ENCODE measurements around the gene ESRP2.

ESRP2 gene

DNA sequence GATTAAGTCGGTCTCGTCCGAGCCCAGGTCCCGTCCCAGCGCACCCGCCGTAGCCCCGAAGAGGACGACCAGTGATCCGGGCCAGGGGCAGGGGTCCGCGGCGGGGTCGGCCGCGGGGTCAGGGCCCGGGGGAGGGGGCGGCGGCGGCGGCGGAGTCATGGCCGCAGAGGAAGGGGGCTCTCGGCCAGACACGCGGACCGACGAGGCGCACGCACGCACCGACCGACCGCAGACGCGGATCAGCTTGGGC, at the start of gene ESRP2:
Gene ESRP2 (minus strand): TSS at position 241 of the 250 bp plus-strand sequence. CDS start 82 bp downstream, at position 159.
- no peak for DNase-seq

DNA sequence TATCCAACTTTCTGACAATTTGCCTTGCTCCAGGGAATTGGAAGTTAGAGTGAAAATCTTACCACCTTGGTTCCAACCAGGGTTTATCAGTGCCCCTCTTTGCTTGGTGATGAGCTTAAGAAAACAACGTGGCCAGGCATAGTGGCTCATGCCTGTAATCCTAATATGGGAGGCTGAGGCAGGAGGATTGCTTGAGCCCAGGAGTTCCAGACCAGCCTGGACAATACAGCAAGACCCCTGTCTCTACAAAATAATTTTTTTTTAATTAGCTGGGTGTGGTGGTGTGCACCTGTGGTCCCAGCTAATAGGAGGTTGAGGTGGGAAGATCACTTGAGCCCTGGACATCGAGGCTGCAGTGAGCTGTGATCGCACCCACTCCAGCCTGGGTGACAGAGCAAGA, 49.8 kb upstream of the ESRP2 start:
- no peak for DNase-seq

DNA sequence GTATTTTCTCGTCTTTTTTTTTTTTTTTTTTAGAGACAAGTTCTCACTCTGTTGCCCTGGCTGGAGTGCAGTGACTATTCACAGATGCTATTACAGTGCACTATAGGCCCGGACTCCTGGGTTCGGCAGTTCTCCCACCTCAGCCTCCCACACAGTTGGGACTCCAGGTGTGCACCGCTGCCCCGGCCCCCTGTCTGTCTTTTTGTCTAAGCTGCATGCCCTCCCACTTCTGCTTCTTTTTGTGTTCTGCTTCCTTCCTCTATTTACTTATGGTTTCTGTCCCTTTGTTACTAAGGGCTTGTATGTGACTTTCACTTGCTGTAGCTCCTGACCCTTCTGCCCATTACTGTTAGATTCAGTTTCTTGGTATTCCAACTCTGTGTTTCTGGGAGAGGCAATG, 48.9 kb upstream of the ESRP2 start:
- no peak for DNase-seq

DNA sequence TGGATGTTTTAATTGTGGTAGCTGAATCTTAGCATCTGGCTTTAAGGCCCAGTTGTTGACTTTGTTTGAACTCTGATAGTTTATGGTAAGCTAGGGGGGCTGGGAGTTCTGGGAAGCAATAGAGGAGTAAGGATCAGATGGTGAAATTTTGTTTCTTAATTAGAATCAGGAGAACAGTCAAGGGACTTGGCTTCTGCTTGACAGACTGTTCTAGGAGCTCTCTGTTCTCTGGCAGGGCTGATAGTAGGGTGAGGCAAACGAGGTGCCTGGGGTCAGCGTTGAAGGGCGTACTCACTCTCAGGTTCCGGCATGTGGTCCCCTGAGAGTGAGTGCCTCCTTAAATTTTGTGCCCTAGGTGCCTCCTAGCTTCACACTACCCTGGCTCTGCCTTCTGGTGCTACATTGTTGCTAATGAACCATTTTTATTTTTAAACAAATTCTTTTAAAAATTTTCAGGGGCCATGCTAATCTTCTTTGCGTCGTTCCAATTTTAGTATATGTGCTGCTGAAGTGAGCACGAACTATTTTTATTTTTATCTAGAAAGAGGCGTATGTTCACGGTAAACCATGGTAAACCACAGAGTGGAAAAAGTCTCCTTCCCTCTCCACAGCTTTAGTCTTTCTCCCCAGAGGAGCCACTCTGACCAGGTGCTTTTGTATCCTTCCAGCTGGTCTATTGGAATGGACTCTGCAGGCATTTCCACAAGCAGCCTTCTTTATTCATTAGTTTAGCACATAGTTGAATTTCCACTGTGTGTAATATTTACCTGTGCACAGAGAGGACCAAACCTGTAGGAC, 48.1 kb upstream of the ESRP2 start:
- no peak for DNase-seq

DNA sequence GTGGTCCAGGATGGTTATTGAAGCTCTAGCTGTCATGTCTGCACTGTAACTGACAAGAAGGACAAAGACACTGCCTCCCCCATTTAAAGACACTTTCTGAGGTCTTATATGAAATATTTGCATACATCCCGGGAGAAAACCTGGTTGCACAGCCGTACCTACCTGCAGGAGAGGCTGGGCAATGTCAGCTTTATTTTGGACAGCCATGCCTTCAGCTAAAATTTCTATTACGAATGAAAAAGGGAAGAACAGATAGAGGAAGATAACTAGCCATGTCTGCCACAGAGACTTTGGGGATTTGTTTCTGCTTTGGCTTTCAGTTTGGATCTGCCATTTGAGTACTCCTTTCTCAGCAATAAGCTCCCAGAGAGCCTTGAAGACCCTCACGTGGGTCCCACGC, 47.4 kb upstream of the ESRP2 start:
- DNase-seq, result no peak

DNA sequence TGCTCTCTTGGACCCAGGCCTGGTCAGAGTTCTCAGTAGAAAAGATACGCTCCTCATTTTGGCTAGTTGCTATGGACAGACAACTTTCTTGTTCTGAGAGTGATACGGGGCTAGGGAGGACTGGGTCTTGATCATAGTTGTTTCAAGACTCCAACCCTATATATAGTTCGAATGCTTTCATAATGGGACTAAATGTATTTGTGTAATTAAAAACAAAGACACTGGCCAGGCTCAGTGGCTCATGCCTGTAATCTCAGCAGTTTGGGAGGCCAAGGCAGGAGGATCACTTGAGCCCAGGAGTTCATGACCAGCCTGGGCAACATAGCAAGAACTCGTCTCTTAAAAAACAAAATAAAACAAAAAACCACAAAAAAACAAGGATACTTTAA, 46.1 kb upstream of the ESRP2 start:
- no peak for DNase-seq

DNA sequence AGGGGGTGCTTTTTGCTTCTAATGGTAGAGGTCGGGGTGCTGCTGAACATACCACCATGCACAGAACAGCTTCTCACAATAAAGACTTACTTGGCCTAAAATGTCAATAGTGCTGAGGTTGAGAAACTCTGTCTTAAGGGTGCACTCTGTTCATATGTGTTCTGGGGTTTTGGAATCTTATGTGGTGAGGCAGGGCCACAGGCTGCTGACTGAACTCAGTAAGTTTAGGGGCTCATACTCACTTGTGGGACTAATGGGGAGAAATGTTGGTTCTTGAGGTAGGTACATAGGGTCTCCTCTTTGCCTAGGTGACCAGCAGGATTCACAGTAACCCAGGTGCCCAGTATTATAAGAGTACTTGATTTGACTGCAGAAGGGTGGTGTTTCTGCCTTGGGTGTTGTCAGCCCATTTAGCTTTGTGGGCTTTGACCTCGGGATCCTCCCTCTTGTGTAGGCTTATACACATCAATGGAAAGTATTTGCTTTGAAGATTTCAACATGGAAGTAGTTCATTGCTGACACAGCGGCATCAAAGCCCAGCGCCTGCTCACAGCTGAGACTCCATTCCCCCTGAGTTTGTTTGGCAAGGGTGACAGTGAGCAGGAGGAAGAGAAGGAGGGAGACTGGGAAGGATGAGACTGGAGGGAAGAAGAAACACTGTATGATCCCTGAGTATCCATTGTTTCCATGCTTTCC, 45.6 kb upstream of the ESRP2 start:
- no peak for DNase-seq

DNA sequence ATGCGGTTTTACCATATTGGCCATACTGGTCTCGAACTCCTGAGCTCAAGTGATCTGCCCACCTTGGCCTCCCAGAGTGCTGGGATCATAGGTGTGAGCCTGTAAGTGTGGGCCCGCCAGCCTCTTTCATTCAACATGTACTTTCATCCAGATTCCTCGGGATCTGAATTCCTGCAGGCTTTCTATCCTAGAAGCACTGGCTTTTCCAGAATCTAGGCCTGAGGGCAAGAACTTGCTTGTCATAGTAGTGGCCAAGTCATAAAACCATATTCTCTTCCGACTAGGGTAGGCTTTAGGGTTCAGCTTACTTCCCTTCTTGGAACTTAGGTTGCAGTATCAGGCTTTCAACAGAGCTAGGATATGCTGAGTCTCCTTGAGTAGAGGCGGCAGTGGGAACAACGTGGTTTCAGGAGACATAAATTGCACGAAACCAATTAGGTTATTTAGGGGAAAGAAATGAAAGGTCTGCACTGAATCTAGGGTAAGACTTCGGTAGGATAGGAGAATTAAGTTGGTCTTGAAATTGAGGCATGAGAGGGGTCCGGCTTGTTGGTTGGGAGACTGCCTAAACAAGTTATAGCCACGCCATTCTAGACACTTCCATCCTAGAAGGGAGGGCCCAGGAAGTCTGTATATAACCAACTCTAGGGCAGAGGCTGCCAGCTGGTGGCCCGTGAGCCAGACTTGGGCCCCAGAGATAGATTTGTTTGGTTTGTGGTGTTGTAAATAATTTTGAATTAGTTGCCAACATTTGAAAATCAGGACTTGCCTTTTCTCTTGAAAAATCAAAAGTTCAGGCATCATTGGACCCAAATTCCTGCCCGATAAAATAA, 44.0 kb upstream of the ESRP2 start:
- DNase-seq, result no peak

DNA sequence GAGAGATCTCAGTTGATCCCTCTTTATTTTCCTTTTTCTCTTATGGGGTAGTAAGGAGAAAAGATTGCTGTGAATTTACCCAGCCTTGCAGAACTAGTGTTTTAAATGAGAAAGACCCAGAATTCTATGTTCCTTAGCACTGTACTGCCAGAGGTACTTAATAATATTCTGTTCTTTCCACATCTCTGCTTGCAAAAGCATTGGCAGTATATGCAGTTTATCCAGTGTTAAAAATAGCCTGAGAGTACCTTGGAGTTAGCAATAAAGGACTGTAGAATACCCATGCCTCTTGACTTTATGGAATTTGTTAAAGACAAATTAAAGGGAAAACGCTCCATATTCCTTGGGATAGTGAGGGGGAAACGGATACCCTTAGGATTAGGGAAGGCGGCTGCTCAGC, 40.3 kb upstream of the ESRP2 start:
- DNase-seq, result no peak

DNA sequence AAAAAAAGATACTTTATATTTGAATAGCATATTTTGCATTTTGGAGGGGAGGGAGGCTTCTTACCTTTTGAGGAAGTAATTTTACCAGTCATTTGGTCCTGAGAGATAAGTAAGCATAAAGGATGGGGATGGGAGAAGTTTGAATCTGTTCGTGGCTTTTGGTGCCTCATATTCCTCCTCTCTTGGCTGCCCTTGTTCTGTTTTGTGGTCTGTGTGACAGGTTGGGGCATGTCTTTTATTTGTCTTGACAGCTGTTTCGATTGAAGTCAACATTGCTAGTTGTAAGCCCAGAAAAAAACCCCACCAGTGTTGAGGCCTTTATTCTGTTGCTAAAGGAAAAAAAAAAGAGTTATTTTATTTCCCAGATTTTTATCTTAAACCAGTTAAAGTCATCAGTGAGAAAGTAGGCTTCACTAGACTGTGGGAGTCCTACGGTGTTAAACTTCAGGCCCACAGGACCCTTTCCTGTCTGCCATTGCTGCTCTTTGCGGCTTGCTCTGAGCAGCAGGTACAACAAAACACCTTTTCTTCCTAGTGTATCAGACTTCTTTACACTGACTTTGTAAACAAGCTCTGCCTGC, 39.8 kb upstream of the ESRP2 start:
- no peak for DNase-seq

DNA sequence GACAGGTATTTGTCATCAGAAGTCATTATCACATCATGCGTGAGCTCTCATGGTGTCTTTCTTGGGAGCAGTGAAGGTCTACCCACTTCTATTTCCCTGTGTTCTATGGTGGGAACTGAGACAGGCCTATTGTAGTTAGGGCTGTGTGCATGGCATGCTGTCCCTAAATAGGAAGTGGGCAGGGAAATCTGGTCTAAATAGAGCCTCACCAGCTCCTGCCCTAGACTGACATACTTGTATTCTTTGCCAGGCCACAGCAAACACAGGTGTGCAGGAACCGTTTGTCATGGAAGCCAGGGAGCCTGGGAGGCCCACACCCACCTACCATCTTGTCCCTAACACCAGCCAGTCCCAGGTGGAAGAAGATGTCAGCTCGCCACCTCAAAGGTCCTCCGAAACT, 38.5 kb upstream of the ESRP2 start:
- no peak for DNase-seq

DNA sequence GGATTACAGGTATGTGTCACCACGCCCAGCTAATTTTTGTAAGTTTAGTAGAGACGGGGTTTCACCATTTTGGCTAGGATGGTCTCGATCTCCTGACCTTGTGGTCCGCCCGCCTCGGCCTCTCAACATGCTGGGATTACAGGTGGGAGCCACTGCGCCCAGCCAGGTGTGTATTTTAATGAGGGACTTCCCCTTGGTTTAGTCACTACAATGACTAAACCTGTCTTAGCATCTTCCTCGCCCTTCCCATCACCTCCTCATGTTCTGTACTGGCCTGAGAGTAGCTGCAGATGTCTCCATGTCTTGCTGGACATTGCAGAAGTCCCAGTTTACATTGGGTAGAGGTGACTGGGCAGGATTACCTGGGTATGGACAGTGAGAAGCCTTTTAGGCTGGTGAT, 38.0 kb upstream of the ESRP2 start:
- DNase-seq, result no peak

DNA sequence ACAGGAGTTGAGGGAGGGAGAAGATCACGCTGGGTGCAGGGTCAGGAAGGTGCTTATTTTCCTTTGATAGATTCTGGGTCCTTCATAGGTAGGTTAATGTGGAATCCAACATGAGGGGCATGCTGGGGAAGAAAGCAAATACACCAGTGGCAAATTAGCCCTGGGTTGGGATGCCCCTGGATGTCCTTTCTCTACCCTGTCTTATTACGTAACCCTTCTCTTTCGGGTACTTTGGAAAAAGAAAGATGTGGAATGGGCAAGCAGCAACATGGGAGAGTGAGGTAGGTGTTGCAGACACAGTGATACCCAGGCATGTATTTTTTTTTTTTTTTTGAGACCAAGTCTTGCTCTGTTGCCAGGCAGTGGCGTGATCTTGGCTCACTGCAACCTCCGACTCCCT, 37.5 kb upstream of the ESRP2 start:
- DNase-seq, result no peak

DNA sequence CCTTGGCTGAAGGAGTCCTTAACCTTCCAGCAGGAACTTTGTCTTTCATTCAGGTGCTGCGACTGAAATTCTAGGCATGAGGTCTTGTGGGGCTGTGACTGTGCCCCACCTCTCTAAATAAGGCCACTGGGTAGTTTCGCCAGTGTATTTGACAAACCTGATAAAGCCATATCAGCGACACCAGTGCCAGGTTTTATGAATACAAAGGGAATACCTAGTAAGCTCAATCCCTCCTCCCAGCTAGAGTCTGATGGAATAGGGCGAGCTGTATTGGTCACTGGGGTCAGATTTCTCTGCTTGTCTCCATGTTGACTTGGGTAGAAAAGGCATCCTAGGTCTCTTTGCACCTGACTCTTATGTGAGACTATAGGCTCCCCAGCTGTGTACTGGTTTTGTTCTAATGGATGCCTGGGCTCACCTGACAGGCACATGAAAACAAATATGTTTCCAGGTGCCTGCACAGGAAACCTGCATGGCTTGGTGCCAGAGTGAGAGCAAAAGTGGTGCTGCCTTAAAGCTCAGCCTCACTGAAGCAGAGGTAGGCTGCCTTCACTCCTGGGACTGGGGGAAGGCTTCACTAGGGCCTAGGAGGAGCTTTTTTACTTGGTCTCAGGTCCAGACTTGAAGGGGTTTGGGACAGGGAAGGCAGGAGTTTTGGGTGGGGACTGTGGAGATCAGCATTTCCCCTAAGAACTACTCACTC, 36.7 kb upstream of the ESRP2 start:
- no peak for DNase-seq

DNA sequence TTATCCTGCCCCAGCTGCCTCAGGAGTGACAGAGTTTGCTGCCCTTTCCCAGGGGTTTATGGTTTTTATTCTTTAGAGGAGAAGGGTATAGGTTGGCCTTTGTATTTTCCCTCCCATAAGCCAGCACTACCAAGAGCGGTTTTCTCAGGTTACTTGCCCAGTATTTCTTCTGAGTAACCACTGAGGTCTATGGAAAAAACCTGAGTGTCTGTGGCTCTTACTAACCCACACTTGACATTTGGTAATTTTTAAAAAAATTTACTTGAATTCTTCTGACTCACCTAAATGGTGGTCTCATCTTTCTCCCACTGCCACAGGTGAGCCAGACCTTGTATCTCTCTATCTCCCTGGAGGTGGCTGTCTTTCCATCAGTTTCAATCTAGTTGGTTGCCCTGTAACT, 34.4 kb upstream of the ESRP2 start:
- no peak for DNase-seq

DNA sequence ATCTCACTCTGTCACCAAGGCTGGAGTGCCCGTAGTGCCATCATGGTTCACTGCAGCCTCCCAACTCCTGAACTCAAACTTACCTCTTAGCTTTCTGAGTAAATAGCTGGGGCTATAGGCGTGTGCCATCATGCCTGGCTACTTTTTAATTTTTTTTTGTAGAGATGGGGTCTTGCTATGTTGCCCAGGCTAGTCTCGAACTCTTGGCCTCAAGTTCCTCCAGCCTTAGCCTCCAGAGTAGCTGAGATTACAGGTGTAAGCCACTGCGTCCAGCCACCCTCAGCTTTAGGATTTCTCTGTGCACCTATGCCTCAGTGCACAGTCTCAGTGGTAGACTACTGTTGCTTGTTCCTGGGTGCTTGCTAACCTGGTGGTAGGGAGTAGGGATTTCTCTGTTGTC, 33.9 kb upstream of the ESRP2 start:
- no peak for DNase-seq

DNA sequence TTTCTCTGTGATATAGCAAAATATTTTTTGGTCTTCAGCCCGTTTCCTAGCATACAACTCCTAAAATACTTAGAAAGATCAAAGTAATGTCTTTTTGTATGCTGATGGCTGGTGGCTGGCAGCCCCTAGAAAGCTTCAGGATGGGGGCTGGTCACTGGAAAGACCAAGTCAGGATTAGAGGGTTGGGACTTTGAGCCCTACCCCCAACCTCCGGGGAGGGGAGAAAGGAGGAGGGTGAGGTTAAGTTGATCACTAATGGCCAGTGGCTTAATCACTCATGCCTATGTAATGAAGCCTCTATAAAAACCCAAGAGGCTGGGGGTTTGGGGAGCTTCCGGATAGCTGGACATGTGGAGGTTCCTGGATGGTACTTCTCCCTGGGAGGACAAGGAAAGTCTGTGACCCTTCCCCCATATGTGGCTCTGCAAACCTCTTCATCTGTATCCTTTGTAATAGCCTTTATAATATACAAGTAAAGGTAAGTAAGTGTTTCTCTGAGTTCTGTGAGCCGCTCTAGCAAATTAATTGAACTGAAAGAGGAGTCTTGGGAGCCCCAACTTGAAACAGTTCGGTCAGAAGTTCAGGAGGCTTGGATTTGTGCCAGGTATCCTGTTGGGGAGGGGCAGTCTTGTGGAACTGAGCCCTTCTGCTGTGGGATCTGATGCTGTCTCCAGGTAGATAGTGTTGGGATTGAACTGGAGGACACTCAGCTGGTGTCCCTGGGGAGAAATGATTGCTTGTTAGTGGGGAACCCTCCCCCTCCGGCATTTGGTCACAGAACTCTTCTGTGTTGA, 31.9 kb upstream of the ESRP2 start:
- DNase-seq, result no peak

DNA sequence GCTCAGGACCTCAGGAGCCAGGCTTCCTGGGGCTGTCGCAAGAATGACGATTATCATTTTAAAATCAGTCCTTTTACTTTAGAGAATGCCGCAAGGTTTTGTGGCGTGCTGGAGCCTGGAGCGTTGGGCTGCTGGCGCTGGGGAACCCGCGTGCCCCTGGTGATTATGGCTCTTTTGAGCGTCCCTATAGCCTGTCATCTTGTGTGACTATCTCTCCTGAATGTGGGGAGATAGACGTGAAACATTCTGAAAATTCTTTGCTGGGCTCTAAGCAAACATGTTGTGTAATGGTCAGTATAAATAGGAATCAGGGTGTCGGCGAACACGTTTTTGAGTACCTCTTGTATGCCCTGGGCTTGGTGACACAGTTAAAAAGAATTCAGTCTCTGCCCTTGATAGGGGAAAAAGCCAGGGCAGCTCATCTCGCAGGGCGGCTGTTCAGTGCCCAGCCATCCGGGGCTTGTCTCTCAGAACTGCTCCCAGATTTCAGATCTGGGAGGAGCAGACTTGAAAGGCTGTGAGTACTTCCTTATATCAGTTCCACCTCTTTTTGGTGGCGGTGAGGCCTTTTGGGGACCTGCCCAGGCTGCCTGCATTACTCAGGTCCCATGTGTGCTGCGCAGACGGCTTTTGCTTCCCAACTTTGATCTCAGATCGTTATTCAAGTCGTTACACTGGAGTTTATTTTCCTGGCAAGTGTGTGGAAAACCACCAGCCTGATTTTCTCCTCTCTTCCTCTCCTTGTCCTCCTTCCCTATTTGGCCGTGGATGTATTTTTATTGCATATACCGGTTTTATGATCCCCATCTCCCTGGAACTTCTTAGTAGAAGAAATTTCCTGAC, 29.4 kb upstream of the ESRP2 start:
- no peak for DNase-seq

DNA sequence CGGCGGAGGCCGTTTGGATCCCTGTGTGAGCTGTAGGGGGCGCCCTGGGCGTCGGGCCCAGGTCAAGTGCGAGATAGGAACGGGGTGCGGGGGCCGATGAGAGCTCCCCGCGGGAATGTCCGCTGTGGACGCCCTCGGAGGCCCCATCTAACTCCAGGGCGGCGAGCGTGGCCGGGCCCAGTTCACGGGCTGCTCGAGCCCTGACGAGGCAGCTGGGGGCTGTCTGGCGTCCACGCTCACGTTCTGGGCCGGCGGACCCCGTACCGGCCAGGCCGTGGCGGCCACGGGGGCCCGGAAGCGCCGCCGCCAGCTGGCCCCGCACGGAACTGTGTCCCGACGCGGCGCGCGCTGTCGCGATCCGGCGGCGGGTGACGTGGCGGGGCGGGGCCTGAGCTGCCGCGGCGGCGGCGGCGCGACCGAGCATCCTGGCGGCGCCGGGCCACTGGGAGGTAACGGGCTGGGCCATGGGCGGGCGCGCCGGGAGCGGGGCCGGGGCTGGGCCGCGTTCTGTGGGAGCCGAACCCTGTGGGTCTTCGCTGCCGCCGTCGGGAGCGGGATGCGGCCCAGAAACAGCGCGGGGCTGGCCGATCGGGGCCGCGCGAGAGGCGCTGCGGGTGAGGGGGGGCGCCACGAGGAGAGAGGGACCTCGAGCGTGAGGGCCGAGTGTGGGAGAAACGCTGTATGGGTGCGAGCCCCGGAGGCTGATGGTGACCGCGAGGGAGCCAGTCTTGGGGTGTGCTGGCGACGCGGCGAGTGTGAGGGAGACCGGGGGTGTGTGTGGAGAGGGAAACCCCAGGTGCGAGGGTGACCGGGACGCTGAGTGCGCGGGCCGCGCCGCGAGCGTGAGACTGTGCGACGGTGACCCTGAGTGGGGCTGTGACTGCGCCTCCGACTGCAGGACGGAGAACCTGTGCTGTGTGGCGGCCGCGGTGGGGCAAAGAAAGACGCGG, 28.5 kb upstream of the ESRP2 start, which contains the start of gene SLC7A6:
Gene SLC7A6 (plus strand): TSS at position 399 of the 950 bp plus-strand sequence. CDS start 10,201 bp downstream, outside the sequence.
- peak; percentile 78 for DNase-seq
